OCI-LY3 (cell line): ENCODE measurements around the gene SIRPG.

ENCODE experiments used
- H2AFZ ChIP-seq: fragments of 200-600, 300-600 bp; shearing (Covaris generic); 2 replicates; pipeline ENCODE4 v1.6.0; 2014; ENCODE audit warnings: antibody characterized with exemption, low read depth, low read length
- H3K27ac ChIP-seq: fragments of 200-600, 300-600 bp; sonication (generic); 2 replicates; pipeline ENCODE4 v1.5.1; 2014; ENCODE audit warnings: mild to moderate bottlenecking, low read length, moderate library complexity, mixed read lengths
- H3K27me3 ChIP-seq: fragments of 200-600, 300-600 bp; sonication (generic); 2 replicates; pipeline ENCODE4 v1.6.1; 2014; ENCODE audit warnings: low read depth, low read length, mixed read lengths
- H3K36me3 ChIP-seq: fragments of 200-600, 300-600 bp; sonication (generic); replicated peaks from 2 replicates; pipeline ENCODE3; 2014; ENCODE audit warnings: low read depth, low read length, mixed read lengths
- H3K4me1 ChIP-seq: fragments of 300-600, 200-600 bp; sonication (generic); 2 replicates; pipeline ENCODE4 v1.6.1; 2014; ENCODE audit warnings: low read length, mixed read lengths
- H3K4me2 ChIP-seq: fragments of 200-600, 300-600 bp; sonication (generic); 2 replicates; pipeline ENCODE4 v1.6.1; 2014; ENCODE audit warnings: low read length, mixed read lengths
- H3K4me3 ChIP-seq: fragments of 300-600, 200-600 bp; sonication (generic); 2 replicates; pipeline ENCODE4 v1.5.1; 2014; ENCODE audit warnings: antibody characterized with exemption, mild to moderate bottlenecking, low read length, moderate library complexity
- H3K79me2 ChIP-seq: fragments of 300-600, 200-600 bp; shearing (Covaris generic); 2 replicates; pipeline ENCODE4 v1.6.1; 2014; ENCODE audit warnings: mild to moderate bottlenecking, low read length, mixed read lengths
- H3K9ac ChIP-seq: fragments of 300-600, 200-600 bp; shearing (Covaris generic); 2 replicates; pipeline ENCODE4 v1.6.0; 2014; ENCODE audit warnings: mild to moderate bottlenecking, low read length, moderate library complexity
- H3K9me3 ChIP-seq: fragments of 200-600, 300-600 bp; shearing (Covaris generic); 2 replicates; pipeline ENCODE4 v1.6.1; 2014; ENCODE audit warnings: low read length, mixed read lengths; ENCODE audit not compliant: insufficient read depth
- H4K20me1 ChIP-seq: fragments of 200-600, 300-600 bp; sonication (generic); 2 replicates; pipeline ENCODE4 v1.6.1; 2016; ENCODE audit warnings: low read length, mixed read lengths; ENCODE audit not compliant: insufficient read depth
- EZH2phosphoT487 ChIP-seq: fragments of 200-600 bp; shearing (Covaris generic); IDR thresholded peaks from 2 replicates; pipeline ENCODE4 v1.6.1; 2018; ENCODE audit warnings: antibody characterized with exemption, mixed run types, low read depth
- TF ChIP-seq, protein P1 (sequence below): fragments of 200-600, 300-600 bp; sonication (generic); IDR thresholded peaks from 2 replicates; pipeline ENCODE4 v1.5.1; 2014; ENCODE audit warnings: antibody characterized with exemption, low read length, low read depth

Gene SIRPG

DNA sequence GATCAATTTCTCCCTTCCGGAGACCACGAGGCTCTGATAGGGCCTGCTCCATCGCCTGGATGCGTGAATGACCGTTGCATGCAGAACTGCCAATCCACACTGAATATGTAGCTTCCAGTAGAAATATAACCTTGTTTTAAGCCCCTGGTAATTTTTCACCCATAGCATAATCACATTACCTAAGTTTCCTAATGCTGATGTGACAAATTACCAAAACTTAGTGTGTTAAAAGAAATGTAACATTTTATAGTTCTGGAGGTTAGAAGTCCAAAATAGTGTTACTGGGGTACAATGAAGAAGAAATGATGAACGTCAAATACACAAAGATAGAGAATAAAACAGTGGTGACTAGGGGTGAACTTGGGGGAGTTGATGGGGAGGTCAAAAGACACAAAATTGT, 78.1 kb downstream of the SIRPG start:
- Histone ChIP-seq H3K4me1 (no peaks in the 10 kb centered on the region), H3K27me3 (no peaks in the 10 kb centered on the region), H3K27ac (no peak overlapping the region), H3K9ac (no peak overlapping the region), H3K4me3 (no peak overlapping the region), H2AFZ (no peak overlapping the region), H3K9me3 (no peaks in the 10 kb centered on the region), H4K20me1 (no peaks in the 10 kb centered on the region), H3K36me3 (no peaks in the 10 kb centered on the region), H3K79me2 (no peaks in the 10 kb centered on the region), H3K4me2 (no peak overlapping the region)
- no peak for TF ChIP-seq EZH2phosphoT487
- TF ChIP-seq, protein P1, sequence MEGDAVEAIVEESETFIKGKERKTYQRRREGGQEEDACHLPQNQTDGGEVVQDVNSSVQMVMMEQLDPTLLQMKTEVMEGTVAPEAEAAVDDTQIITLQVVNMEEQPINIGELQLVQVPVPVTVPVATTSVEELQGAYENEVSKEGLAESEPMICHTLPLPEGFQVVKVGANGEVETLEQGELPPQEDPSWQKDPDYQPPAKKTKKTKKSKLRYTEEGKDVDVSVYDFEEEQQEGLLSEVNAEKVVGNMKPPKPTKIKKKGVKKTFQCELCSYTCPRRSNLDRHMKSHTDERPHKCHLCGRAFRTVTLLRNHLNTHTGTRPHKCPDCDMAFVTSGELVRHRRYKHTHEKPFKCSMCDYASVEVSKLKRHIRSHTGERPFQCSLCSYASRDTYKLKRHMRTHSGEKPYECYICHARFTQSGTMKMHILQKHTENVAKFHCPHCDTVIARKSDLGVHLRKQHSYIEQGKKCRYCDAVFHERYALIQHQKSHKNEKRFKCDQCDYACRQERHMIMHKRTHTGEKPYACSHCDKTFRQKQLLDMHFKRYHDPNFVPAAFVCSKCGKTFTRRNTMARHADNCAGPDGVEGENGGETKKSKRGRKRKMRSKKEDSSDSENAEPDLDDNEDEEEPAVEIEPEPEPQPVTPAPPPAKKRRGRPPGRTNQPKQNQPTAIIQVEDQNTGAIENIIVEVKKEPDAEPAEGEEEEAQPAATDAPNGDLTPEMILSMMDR = no peak
